HEK293T (cell line): ENCODE data around the gene TPX2.
"Not testable (repeated sequence)": the region's sequence is repeated elsewhere in the genome, so short reads cannot be mapped to it uniquely, and the experiment has no call there.

Experiments
- CTCF ChIA-PET: fragments of 350-600 bp; formaldehyde crosslinking; extraction: SDS; loops from one replicate; lab custom pipeline; 2021; ENCODE audit warnings: antibody characterized with exemption, inconsistent platforms; lab: Yijun Ruan, JAX
- POLR2A ChIA-PET: fragments of 350-600 bp; formaldehyde crosslinking; extraction: SDS; loops from one replicate; lab custom pipeline; 2020; ENCODE audit warnings: antibody characterized with exemption, inconsistent platforms; lab: Yijun Ruan, JAX
- DNase-seq: peaks from one replicate; pipeline ENCODE4 v3.0.0; 2012; ENCODE audit warnings: mixed read lengths; ENCODE audit errors: extremely low spot score
- ARNT ChIP-seq: fragments of 450-650 bp; IDR thresholded peaks from 2 replicates; pipeline ENCODE4 v1.6.1; 2017; ENCODE audit warnings: mild to moderate bottlenecking
- BHLHE40 ChIP-seq: fragments of 450-650 bp; IDR thresholded peaks from 2 replicates; pipeline ENCODE4 v1.6.1; 2016; ENCODE audit warnings: mild to moderate bottlenecking, moderate library complexity, borderline replicate concordance
- CTBP1 ChIP-seq: fragments of 450-650 bp; IDR thresholded peaks from 2 replicates; pipeline ENCODE4 v1.6.1; 2016; ENCODE audit warnings: borderline replicate concordance
- ELF4 ChIP-seq: fragments of 450-650 bp; IDR thresholded peaks from 2 replicates; pipeline ENCODE4 v1.6.1; 2017; ENCODE audit warnings: antibody characterized with exemption
- FOXA1 ChIP-seq: fragments of 450-650 bp; IDR thresholded peaks from 2 replicates; pipeline ENCODE4 v1.6.1; 2016; ENCODE audit warnings: mild to moderate bottlenecking
- FOXK2 ChIP-seq: fragments of 450-650 bp; IDR thresholded peaks from 2 replicates; pipeline ENCODE4 v1.6.1; 2016; ENCODE audit warnings: mild to moderate bottlenecking
- FOXM1 ChIP-seq: fragments of 450-650 bp; IDR thresholded peaks from 2 replicates; pipeline ENCODE4 v1.6.1; 2017; ENCODE audit warnings: mild to moderate bottlenecking, borderline replicate concordance
- HDGF ChIP-seq: fragments of 450-650 bp; IDR thresholded peaks from 2 replicates; pipeline ENCODE4 v1.6.1; 2017; ENCODE audit warnings: antibody characterized with exemption, borderline replicate concordance
- L3MBTL2 ChIP-seq: fragments of 450-650 bp; conservative IDR thresholded peaks from 2 replicates; pipeline ENCODE4 v1.6.1; 2016; ENCODE audit warnings: mild to moderate bottlenecking
- LEF1 ChIP-seq: fragments of 450-650 bp; IDR thresholded peaks from 2 replicates; pipeline ENCODE4 v1.6.1; 2017; ENCODE audit warnings: mild to moderate bottlenecking, borderline replicate concordance
- NFRKB ChIP-seq: fragments of 450-650 bp; IDR thresholded peaks from 2 replicates; pipeline ENCODE4 v1.6.1; 2016; ENCODE audit warnings: mild to moderate bottlenecking, moderate library complexity
- SP1 ChIP-seq: fragments of 450-650 bp; IDR thresholded peaks from 2 replicates; pipeline ENCODE4 v1.6.1; 2017
- SUZ12 ChIP-seq: fragments of 450-650 bp; IDR thresholded peaks from 2 replicates; pipeline ENCODE4 v1.6.1; 2016; ENCODE audit warnings: mild to moderate bottlenecking
- TARDBP ChIP-seq: fragments of 450-650 bp; IDR thresholded peaks from 2 replicates; pipeline ENCODE4 v1.6.1; 2016
- ZNF384 ChIP-seq: fragments of 450-650 bp; IDR thresholded peaks from 2 replicates; pipeline ENCODE4 v1.6.1; 2016
- TF ChIP-seq, protein P1 (sequence below): fragments of 450-650 bp; IDR thresholded peaks from 2 replicates; pipeline ENCODE4 v1.6.1; 2016

TPX2 gene

DNA sequence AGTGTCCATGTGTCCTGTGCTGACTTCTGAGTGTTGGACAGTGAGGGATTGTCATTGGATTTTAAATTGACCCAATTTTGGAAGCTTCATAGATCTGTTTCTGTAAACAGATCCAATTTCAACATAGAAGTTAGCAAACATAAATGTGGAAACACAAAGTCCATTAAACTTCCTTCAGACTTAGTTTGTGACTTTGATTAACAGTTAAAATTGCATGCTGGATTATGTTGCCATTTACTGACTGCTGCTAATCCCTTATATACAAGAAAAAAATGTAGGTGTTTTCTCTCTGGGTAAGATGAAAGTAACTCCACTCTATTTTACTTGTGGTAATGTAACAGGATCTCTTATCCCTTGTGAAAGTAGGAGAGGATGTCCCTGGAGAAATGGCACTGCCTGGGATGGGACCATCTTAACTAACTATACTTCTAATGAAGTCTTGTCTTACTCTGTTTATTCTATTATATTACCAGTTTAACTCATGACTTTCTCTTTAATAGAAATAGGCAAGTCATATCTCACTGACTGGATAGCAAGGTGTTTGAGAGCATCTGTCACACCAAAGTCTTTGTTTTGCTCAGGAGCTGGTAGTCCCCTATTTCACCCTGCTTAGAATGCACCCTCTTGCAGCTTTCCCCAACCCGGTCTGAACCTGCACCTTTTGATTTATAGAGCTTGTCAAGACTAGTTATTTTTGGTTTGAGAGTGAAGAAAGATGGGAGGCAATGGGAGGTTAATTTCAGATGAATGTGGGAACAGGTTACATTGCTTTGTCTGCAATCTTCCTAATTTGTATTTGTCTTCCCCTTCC is 7.2 kb downstream of the TPX2 start:
- ChIA-PET CTCF (no interaction called here), POLR2A (no interaction called here)

DNA sequence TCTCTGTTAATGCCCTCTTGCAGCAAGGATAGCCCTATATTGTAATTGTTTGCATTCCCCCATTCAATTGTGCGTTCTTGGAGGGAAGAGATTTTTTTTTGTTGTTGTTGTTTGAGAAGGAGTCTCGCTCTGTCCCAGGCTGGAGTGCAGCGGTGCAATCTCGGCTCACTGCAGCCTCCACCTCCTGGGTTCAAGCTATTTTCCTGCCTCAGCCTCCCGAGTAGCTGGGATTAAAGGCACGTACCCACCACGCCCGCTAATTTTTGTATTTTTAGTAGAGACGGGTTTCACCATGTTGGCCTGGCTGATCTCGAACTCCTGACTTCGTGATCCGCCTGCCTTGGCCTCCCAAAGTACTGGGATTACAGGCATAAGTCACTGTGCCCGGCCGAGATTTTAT is 7.9 kb downstream of the TPX2 start:
- POLR2A ChIA-PET: interaction anchor here (1.0 kb wide), 1 partner anchor 8 kb away, joined by 4 read pairs; the partner anchor contains the start of gene TPX2
- CTCF ChIA-PET, DNase-seq: not testable (repeated sequence)

More for the DNA sequence above, 7.2 kb downstream of the TPX2 start:
- DNase-seq: no peak
- no peak for TF ChIP-seq ZNF384
- TF ChIP-seq, protein P1, sequence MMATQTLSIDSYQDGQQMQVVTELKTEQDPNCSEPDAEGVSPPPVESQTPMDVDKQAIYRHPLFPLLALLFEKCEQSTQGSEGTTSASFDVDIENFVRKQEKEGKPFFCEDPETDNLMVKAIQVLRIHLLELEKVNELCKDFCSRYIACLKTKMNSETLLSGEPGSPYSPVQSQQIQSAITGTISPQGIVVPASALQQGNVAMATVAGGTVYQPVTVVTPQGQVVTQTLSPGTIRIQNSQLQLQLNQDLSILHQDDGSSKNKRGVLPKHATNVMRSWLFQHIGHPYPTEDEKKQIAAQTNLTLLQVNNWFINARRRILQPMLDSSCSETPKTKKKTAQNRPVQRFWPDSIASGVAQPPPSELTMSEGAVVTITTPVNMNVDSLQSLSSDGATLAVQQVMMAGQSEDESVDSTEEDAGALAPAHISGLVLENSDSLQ: peak; percentile 9; the same call in 1 of the 2 replicates

DNA sequence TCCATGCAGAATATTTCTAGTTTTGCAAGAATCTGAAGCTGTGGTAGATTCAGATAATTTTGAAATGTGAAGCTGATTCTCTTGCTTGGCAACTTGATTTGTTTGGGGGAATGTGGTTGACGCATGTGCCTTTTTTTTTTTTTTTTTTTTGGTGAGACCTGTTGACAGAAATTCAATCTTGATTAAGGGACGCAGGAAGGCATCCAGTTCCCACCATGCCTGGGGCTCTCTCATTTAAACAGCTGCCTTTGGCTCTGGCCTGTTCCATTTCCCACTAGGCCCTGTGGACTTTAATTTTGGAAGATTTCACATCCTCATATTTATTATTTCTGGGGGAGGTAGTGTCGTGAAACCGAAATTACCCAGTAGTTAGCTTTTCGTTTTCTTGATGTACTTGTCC is 8.6 kb downstream of the TPX2 start:
- no peak for DNase-seq
- TF ChIP-seq TARDBP: no peak
- TF ChIP-seq FOXK2: no peak
- no peak for TF ChIP-seq HDGF
- no peak for TF ChIP-seq LEF1
- TF ChIP-seq ZNF384: peak; percentile 32; the same call in 1 of the 2 replicates
- ChIA-PET POLR2A (interaction anchor here (1.0 kb wide), 1 partner anchor 9 kb away, joined by 4 read pairs; the partner anchor contains the start of gene TPX2), CTCF (no interaction called here)

DNA sequence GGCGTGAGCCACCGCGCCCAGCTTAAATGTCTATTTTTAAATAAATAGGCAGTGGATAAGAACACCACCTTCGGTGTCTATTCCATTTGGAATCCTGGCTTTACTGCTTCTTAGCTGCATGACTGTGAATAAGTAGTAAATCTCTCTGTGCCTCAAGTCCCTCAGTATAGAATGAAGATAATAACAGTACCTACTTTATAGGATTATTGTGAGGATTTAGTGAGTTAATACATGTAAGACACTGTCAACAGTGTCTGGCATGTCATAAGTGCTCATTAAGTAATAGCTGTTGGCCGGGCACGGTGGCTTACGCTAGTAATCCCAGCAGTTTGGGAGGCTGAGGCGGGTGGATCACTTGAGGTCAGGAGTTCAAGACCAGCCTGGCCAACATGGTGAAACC is 10.1 kb downstream of the TPX2 start:
- CTCF ChIA-PET: no interaction called here
- no peak for TF ChIP-seq SUZ12
- no peak for TF ChIP-seq BHLHE40
- no peak for TF ChIP-seq L3MBTL2
- no peak for TF ChIP-seq ARNT
- TF ChIP-seq CTBP1: no peak
- POLR2A ChIA-PET: interaction anchor here (2.0 kb wide), 1 partner anchor 9 kb away, joined by 10 read pairs; the partner anchor contains the start of gene TPX2
- DNase-seq: no peak

DNA sequence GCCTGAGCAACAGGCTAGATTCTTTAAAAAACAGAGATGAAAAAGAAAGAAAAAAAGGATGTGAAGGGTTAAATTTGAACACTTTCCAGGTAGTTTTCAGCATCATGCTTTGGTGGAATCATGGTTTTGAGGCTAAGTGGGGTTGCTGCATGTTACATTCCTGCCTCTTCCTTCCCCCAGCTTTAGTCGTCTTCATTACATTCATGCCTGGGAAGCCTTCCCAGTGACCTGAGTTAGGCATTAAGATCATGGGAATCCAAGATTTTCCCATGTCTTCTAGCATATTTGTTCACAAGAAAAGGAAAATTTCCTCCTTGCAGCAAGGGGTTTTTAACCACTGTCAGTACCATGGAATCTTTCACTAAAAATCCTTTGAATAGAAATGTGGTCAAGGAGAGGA is 12.0 kb downstream of the TPX2 start:
- TF ChIP-seq, protein P1: no peak
- TF ChIP-seq TARDBP: no peak
- ChIA-PET CTCF (no interaction called here), POLR2A (interaction anchor here (0.9 kb wide), 1 partner anchor 12 kb away, joined by 4 read pairs; the partner anchor contains the start of gene TPX2)
- DNase-seq: no peak

DNA sequence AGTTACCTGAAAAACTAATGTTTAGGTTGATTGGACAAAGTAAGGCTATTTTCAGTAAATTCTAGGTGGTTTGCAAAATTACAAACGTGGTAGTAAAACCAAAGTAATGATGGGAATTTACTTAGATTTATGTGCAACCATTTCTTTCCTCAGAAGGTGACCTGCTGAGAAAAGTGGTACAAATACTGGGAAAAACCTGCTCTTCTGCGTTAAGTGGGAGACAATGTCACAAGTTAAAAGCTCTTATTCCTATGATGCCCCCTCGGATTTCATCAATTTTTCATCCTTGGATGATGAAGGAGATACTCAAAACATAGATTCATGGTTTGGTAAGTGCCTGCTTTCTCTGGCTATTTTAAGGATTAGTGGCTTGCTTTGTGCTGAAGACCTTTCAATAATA is 18.2 kb downstream of the TPX2 start:
- no peak for TF ChIP-seq FOXA1
- TF ChIP-seq HDGF: no peak
- TF ChIP-seq FOXM1: no peak
- no peak for TF ChIP-seq TARDBP
- no peak for TF ChIP-seq SP1
- no peak for TF ChIP-seq L3MBTL2
- no peak for TF ChIP-seq ARNT
- TF ChIP-seq SUZ12: no peak
- no peak for TF ChIP-seq ELF4
- no peak for TF ChIP-seq NFRKB
- TF ChIP-seq, protein P1: no peak
- TF ChIP-seq BHLHE40: no peak
- no peak for TF ChIP-seq ZNF384
- TF ChIP-seq CTBP1: no peak
- no peak for TF ChIP-seq FOXK2
- no peak for TF ChIP-seq LEF1
- ChIA-PET CTCF (interaction anchor here (0.6 kb wide), 1 partner anchor 596 kb away, joined by 3 read pairs; no protein-coding TSS in a partner anchor), POLR2A (no interaction called here)
- DNase-seq: no peak

DNA sequence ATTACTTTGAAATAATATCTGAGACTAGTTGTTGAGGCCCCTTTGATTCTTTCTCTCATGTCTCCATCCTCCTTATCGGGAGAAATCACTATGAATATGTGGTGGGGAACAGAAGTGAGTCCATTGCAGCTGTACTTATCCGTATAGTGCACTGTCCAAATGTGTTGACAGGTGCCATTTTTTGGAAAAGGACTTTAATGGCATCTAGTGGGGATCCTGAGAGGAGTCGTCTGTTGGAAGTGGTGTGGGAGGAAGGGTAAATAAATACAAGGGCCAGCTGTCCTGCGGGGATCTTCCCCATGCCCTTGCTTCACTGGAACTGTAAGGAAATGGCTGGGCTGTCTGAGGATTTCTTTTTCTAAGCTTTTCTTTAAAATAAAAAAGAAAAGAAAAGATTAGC is 19.4 kb downstream of the TPX2 start:
- DNase-seq: no peak
- TF ChIP-seq FOXA1 (no peak), CTBP1 (no peak), FOXK2 (no peak), SUZ12 (no peak), HDGF (no peak), ELF4 (no peak), SP1 (no peak), BHLHE40 (no peak), FOXM1 (no peak)
- TF ChIP-seq, protein P1: no peak
- POLR2A ChIA-PET: no interaction called here
- CTCF ChIA-PET: no interaction called here
